ENCODE measurements around the gene HNMT. TPM values are rescaled to one million over a fixed set of nuclear protein-coding genes. Genes with fewer than 3 reads are reported as not detected.

The HNMT gene
- total RNA-seq, 4 donors from 2014 or later, result 14.4 to 48.8 (median 22.3) TPM

DNA sequence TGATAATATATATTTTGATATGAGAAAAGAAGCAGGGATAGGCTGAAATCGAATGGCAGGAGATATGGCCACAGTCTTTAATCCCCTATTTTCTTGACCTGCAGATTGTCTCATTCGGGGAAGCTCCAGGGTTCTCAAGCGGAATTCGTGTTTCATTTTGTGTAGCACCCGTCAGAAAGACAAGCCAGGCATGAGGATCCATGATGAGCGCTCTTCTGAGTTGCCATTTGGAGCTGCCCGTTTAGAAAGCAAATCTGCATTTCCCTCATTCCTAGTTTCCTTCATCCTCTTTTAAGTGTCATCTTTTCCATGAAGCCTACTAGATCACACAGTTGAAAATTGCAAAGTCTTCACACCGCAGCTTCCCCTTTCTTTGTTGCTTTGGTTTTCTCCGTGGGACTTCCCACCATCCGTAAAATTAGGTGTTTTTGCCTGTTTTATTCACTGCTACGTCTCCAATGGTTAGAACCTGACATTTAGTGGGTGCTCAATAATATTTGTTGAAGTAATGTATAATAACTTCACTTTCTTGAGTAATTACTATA, 16.9 kb downstream of the HNMT start:
- Histone ChIP-seq H3K36me3 (no peaks in the 10 kb centered on the region), H3K9me3 (no peaks in the 10 kb centered on the region), H3K27me3 (no peaks in the 10 kb centered on the region), H3K4me3 (replicated peaks in 1 of 3) (no peak overlapping the region), H3K4me1 (no peaks in the 10 kb centered on the region), H3K27ac (no peak overlapping the region)
- intact Hi-C loops (cut with DNase I), result no loop called here
- DNase-seq, result no peak
- TF ChIP-seq, protein P1, sequence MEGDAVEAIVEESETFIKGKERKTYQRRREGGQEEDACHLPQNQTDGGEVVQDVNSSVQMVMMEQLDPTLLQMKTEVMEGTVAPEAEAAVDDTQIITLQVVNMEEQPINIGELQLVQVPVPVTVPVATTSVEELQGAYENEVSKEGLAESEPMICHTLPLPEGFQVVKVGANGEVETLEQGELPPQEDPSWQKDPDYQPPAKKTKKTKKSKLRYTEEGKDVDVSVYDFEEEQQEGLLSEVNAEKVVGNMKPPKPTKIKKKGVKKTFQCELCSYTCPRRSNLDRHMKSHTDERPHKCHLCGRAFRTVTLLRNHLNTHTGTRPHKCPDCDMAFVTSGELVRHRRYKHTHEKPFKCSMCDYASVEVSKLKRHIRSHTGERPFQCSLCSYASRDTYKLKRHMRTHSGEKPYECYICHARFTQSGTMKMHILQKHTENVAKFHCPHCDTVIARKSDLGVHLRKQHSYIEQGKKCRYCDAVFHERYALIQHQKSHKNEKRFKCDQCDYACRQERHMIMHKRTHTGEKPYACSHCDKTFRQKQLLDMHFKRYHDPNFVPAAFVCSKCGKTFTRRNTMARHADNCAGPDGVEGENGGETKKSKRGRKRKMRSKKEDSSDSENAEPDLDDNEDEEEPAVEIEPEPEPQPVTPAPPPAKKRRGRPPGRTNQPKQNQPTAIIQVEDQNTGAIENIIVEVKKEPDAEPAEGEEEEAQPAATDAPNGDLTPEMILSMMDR (IDR thresholded peaks at IDR 0.05), result no peak
- no peak for TF ChIP-seq POLR2A (IDR thresholded peaks at IDR 0.05)
- 91 to 93% methylated on average over 11 of the region's 11 CpGs for WGBS, 2 donors

DNA sequence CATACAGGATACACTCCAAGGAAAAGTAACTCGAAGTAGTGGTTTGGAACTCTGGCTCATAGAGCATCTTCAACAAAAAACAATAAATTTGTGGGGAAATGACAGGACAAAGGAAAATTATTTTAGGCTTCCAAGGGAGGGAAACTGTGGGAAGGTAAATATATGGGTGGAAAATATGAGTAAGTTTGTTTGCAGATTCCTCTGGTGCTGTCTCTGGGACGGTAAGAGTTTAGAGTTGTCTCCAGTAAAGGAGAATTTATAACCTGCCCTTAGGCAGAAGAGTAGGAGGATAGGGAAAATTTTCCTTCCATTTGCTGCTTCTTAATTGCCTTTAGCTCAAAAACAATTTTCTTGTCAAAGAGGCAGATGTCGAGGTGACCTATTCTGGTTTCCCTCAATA, 19.3 kb downstream of the HNMT start:
- H3K4me3 ChIP-seq (replicated peaks in 1 of 3), result no peak overlapping the region
- H3K4me1 ChIP-seq, result no peaks in the 10 kb centered on the region
- no peaks in the 10 kb centered on the region for H3K27me3 ChIP-seq
- H3K27ac ChIP-seq, result no peak overlapping the region
- H3K36me3 ChIP-seq, result no peaks in the 10 kb centered on the region
- H3K9me3 ChIP-seq, result no peaks in the 10 kb centered on the region
- 83 to 89% methylated on average over 3 of the region's 3 CpGs for WGBS, 2 donors
- DNase-seq, result no peak
- intact Hi-C loops (cut with DNase I), result no loop called here
- no peak for TF ChIP-seq POLR2A (IDR thresholded peaks at IDR 0.05)
- TF ChIP-seq, protein P1 (IDR thresholded peaks at IDR 0.05), result no peak

DNA sequence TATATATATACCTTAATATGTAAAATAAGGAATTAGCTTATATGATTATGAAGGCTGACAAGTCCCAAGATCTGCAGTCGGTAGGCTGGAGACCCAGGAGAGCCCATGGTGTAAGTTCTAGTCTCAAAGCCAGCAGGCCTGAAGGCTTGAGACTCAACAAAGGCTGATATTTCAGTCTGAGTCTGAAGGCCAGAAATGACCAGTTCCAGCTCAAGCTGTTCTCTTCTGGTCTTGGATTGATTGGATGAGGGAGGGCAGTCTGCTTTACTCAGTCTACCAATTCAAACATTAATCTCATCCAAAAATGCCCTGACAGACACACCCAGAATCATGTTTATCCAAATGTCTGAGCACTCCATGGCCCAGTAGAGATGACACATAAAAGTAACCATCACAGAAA, 22.0 kb downstream of the HNMT start:
- no peak for DNase-seq
- Histone ChIP-seq H3K36me3 (no peaks in the 10 kb centered on the region), H3K27me3 (no peaks in the 10 kb centered on the region), H3K27ac (no peak overlapping the region), H3K4me3 (replicated peaks in 1 of 3) (no peak overlapping the region), H3K4me1 (no peaks in the 10 kb centered on the region), H3K9me3 (no peaks in the 10 kb centered on the region)
- TF ChIP-seq, protein P1 (IDR thresholded peaks at IDR 0.05), result no peak
- TF ChIP-seq POLR2A (IDR thresholded peaks at IDR 0.05), result no peak
- intact Hi-C loops (cut with DNase I), result no loop called here
- 86 to 89% methylated on average over 1 of the region's 1 CpG for WGBS, 2 donors

DNA sequence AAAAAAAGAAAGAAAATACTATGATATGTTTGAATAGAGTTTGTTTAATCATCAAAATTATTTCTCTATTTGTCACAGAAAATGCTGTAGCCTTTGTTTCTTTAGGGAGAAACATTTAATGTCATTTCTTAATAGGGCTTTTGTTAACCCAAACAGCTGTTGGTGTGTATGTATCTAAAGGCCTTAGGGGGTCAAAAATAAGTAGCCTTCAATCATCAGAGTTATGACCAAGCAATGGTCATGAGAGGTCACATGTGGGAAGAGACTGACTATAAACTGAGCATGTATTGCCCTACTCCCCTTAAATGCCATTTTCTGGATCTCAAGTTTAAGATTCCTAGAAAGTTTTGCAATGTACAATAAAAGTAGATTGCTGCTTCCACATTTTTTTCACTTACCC, 22.7 kb downstream of the HNMT start:
- Histone ChIP-seq H3K27ac (no peak overlapping the region), H3K36me3 (no peaks in the 10 kb centered on the region), H3K27me3 (no peaks in the 10 kb centered on the region), H3K4me3 (replicated peaks in 1 of 3) (no peak overlapping the region), H3K4me1 (no peaks in the 10 kb centered on the region), H3K9me3 (no peaks in the 10 kb centered on the region)
- intact Hi-C loops (cut with DNase I), result no loop called here
- TF ChIP-seq POLR2A (IDR thresholded peaks at IDR 0.05), result no peak
- TF ChIP-seq, protein P1 (IDR thresholded peaks at IDR 0.05), result no peak
- no peak for DNase-seq

DNA sequence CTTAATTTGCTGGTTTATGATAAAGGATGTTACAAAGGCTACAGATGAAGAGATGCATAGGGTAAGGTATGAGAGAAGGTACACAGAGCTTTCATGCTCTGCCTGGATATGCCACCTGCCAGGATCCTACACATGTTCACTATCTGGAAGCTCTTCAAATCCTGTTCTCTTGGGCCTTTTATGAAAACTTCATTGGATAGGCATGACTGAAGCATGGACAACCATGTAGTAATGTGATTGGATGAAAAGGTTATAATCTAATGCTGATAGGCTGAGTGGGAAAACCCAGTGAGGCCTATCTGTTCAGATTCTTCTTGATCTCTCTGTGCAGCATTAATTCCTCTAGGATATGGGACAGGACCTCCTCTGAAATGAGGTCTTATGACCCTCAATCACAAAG, 26.8 kb downstream of the HNMT start:
- Histone ChIP-seq H3K4me1 (no peaks in the 10 kb centered on the region), H3K4me3 (replicated peaks in 1 of 3) (no peak overlapping the region), H3K36me3 (no peaks in the 10 kb centered on the region), H3K27ac (no peak overlapping the region), H3K27me3 (no peaks in the 10 kb centered on the region), H3K9me3 (no peaks in the 10 kb centered on the region)
- TF ChIP-seq POLR2A (IDR thresholded peaks at IDR 0.05), result no peak
- TF ChIP-seq, protein P1 (IDR thresholded peaks at IDR 0.05), result no peak
- DNase-seq, result no peak
- intact Hi-C loops (cut with DNase I), result no loop called here

All from thyroid gland (tissue), 4 donors.